GM21717 (cell line): ENCODE data around the gene SLC7A7.
"Not testable (repeated sequence)": the region's sequence is repeated elsewhere in the genome, so short reads cannot be mapped to it uniquely, and the experiment has no call there.

ENCODE experiments used
- ATAC-seq: cut with Tn5 transposase; IDR thresholded peaks from one replicate; pipeline ENCODE4 v1.9.1; 2021; ENCODE audit warnings: mild to moderate bottlenecking, moderate library complexity; ENCODE audit not compliant: unreplicated experiment

The SLC7A7 gene

GRCh38 chr14:22764382-22764781 lies 50.9 kb downstream of the SLC7A7 start:
- ATAC-seq = no peak

DNA sequence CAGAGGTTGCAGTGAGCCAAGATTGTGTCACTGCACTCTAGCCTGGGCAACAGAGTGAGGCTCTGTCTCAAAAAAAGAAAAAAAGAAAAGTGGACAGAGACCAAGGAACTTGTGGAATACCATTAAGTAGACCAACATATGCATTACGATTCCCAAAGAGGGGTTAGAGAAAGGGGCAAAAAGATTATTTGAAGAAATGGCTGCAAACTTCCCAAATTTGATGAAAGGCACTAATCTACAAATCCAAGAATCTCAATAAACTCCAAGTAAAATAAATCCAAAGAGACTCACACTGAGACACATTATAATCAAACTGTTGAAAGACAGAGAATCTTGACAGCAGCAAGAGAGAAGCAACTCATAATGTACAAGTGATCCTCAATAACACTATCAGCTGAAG lies 53.5 kb downstream of the SLC7A7 start:
- ATAC-seq = no peak

DNA sequence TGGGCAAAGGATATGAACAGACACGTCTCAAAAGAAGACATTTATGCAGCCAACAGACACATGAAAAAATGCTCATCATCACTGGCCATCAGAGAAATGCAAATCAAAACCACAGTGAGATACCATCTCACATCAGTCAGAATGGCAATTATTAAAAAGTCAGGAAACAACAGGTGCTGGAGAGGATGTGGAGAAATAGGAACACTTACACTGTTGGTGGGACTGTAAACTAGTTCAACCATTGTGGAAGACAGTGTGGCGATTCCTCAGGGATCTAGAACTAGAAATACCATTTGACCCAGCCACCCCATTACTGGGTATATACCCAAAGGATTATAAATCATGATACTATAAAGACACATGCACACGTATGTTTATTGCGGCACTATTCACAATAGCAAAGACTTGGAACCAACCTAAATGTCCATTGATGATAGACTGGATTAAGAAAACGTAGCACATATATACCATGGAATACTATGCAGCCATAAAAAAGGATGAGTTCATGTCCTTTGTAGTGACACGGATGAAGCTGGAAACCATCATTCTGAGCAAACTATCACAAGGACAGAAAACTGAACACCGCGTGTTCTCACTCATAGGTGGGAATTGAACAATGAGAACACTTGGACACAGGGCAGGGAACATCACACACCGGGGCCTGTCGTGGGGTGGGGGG lies 57.1 kb downstream of the SLC7A7 start:
- ATAC-seq = not testable (repeated sequence)

GRCh38 chr14:22753586-22753985 lies 61.6 kb downstream of the SLC7A7 start:
- ATAC-seq = no peak

GRCh38 chr14:22752422-22752821 lies 62.8 kb downstream of the SLC7A7 start:
- no peak for ATAC-seq

GRCh38 chr14:22748631-22749068 lies 66.6 kb downstream of the SLC7A7 start:
- no peak for ATAC-seq

GRCh38 chr14:22748206-22748605 lies 67.0 kb downstream of the SLC7A7 start:
- ATAC-seq = no peak

- ATAC-seq = no peak
These were observed 67.5 kb downstream of the SLC7A7 start for GRCh38 chr14:22747769-22748168.

GRCh38 chr14:22740020-22740419 lies 75.2 kb downstream of the SLC7A7 start:
- ATAC-seq = no peak

DNA sequence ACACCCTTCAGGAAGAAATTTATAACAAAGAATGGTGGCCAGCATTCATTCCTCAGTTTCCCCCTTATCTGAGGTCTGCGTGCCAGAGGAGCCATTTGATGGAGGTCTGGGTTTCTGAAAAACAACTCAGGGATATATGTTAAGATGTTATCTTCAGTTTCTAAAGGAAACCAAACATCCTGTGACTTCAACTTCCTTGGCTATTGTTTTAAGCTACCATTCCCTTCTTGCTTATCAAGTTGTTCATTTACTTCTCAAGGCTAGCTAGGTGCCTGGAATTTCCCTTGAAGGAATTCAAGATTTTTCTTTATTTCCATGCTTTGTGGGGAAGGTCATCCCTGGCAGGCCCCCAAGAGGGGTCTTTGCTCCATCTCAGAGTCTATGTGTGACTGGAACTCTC lies 75.8 kb downstream of the SLC7A7 start:
- ATAC-seq = no peak

- ATAC-seq = peak; percentile 72
These were observed 78.2 kb downstream of the SLC7A7 start for GRCh38 chr14:22737052-22737451.

GRCh38 chr14:22736384-22736783 lies 78.9 kb downstream of the SLC7A7 start:
- ATAC-seq = not testable (repeated sequence)

DNA sequence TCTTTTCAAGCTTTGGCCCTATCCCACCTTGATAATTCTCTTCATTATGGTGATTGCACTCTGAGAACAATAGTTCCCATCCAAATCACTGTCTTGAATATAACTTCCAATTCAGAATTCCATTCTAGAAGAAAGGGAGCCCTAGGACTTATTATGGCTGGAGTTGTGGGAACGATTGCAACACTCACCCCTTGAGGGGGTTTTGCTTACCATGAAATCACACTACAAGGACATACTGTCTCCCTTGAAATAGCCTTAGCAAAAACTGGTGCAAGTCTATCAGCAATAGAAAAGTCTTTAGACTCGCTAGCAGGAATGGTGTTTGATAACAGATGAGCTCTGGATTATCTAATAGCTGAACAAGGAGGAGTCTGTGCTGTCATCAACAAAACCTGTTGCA lies 80.1 kb downstream of the SLC7A7 start:
- no peak for ATAC-seq

- ATAC-seq = no peak
These were observed 81.4 kb downstream of the SLC7A7 start for GRCh38 chr14:22733829-22734228.

GRCh38 chr14:22732062-22732461 lies 83.2 kb downstream of the SLC7A7 start:
- not testable (repeated sequence) for ATAC-seq

- no peak for ATAC-seq
These were observed 89.2 kb downstream of the SLC7A7 start for GRCh38 chr14:22726012-22726411.

- not testable (repeated sequence) for ATAC-seq
These were observed 89.9 kb downstream of the SLC7A7 start for GRCh38 chr14:22725374-22725773.

DNA sequence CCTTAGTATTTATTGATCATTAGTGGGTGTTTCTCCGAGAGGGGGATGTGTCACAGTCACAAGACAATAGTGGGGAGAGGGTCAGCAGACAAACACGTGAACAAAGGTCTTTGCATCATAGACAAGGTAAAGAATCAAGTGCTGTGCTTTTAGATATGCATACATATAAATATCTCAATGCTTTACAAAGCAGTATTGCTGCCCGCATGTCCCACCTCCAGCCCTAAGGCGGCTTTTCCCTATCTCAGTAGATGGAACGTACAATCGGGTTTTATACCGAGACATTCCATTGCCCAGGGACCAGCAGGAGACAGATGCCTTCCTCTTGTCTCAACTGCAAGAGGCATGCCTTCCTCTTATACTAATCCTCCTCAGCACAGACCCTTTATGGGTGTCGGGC lies 90.4 kb downstream of the SLC7A7 start:
- ATAC-seq = not testable (repeated sequence)

DNA sequence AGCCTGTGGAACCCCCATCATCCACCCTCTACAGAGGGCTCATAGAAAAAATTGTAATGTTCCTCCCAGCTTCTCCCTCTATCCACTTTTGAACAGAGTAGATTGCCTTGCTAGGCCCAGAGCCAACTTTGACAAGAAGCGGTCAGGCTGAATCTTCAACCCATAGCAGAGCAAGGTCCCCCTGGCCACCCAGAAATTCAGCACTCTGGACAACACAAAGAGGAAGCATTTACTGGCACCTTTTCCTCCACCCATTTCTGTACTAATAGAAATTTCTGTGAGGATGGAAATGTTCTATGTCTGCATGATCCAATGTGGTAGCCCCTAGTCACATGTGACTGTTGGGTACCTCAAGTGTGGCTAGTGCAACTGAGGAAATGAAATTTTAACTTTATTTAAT lies 91.4 kb downstream of the SLC7A7 start:
- no peak for ATAC-seq
